ENCODE results near the gene KBTBD12. TPM values are rescaled to one million over a fixed set of nuclear protein-coding genes. Genes with fewer than 3 reads are reported as not detected.

Gene KBTBD12
- total RNA-seq, 1 donor from 2014 or later, result not detected

- Histone ChIP-seq H3K36me3 (no peaks in the 10 kb centered on the region), H3K4me2 (no peak overlapping the region), H2AFZ (replicated peaks) (no peak overlapping the region), H3K4me1 (no peaks in the 10 kb centered on the region), H3F3A (ENCODE audit: low read depth) (no peaks in the 10 kb centered on the region), H3K27ac (no peak overlapping the region), H3K79me2 (ENCODE audit: low read depth) (no peaks in the 10 kb centered on the region), H3K9me3 (ENCODE audit: low read depth) (no peaks in the 10 kb centered on the region), H3K27me3 (peaks cover 24% of the 10 kb centered on the region), H3K4me3 (no peak overlapping the region), H4K20me1 (ENCODE audit: low read depth) (no peaks in the 10 kb centered on the region), H3K9ac (no peak overlapping the region)
- no peaks in the 10 kb centered on the region for H3K4me1 Mint-ChIP-seq
- H3K27me3 Mint-ChIP-seq (ENCODE audit: insufficient read depth, low read depth), result peaks cover 2% of the 10 kb centered on the region
- H3K4me3 Mint-ChIP-seq, result no peak overlapping the region
- no peak for DNase-seq (ENCODE audit: low spot score)
- peaks cover 9% of the 10 kb centered on the region for H3K9me3 Mint-ChIP-seq
- H3K36me3 Mint-ChIP-seq, result no peaks in the 10 kb centered on the region
- H3K27ac Mint-ChIP-seq, result no peak overlapping the region
- no peak for TF ChIP-seq EZH2 (IDR thresholded peaks at IDR 0.05)
- TF ChIP-seq CTCF (IDR thresholded peaks at IDR 0.05), result no peak
- TF ChIP-seq EZH2phosphoT487 (IDR thresholded peaks at IDR 0.05), result no peak
These were observed 64.4 kb downstream of the KBTBD12 start for GRCh38 chr3:127979473-127979872.

GRCh38 chr3:127981097-127981496, 66.1 kb downstream of the KBTBD12 start:
- no peak for TF ChIP-seq CTCF (IDR thresholded peaks at IDR 0.05)
- TF ChIP-seq EZH2phosphoT487 (IDR thresholded peaks at IDR 0.05), result no peak
- H3K27me3 Mint-ChIP-seq (ENCODE audit: insufficient read depth, low read depth), result no peaks in the 10 kb centered on the region
- H3K27ac Mint-ChIP-seq, result no peak overlapping the region

GRCh38 chr3:127982155-127982554, 67.1 kb downstream of the KBTBD12 start:
- no peak overlapping the region for H3K27ac Mint-ChIP-seq
- no peaks in the 10 kb centered on the region for H3K27me3 Mint-ChIP-seq (ENCODE audit: insufficient read depth, low read depth)
- Histone ChIP-seq H3K4me2 (no peak overlapping the region), H3K36me3 (no peaks in the 10 kb centered on the region), H3K9ac (no peak overlapping the region), H3K4me1 (no peaks in the 10 kb centered on the region), H3K27me3 (no peaks in the 10 kb centered on the region), H4K20me1 (ENCODE audit: low read depth) (no peaks in the 10 kb centered on the region), H3K9me3 (ENCODE audit: low read depth) (no peaks in the 10 kb centered on the region), H2AFZ (replicated peaks) (no peak overlapping the region), H3K79me2 (ENCODE audit: low read depth) (no peaks in the 10 kb centered on the region), H3K27ac (no peak overlapping the region), H3F3A (ENCODE audit: low read depth) (no peaks in the 10 kb centered on the region), H3K4me3 (no peak overlapping the region)
- no peak for TF ChIP-seq EZH2 (IDR thresholded peaks at IDR 0.05)
- no peak for TF ChIP-seq CTCF (IDR thresholded peaks at IDR 0.05)
- TF ChIP-seq EZH2phosphoT487 (IDR thresholded peaks at IDR 0.05), result no peak
- no peaks in the 10 kb centered on the region for H3K4me1 Mint-ChIP-seq
- no peak for DNase-seq (ENCODE audit: low spot score)
- no peaks in the 10 kb centered on the region for H3K36me3 Mint-ChIP-seq
- H3K9me3 Mint-ChIP-seq, result peaks cover 9% of the 10 kb centered on the region
- H3K4me3 Mint-ChIP-seq, result no peak overlapping the region

More at GRCh38 chr3:127981097-127981496, 66.1 kb downstream of the KBTBD12 start:
- Histone ChIP-seq H3K36me3 (no peaks in the 10 kb centered on the region), H3K4me3 (no peak overlapping the region), H3K27me3 (peaks cover 9% of the 10 kb centered on the region), H3F3A (ENCODE audit: low read depth) (no peaks in the 10 kb centered on the region), H3K9ac (no peak overlapping the region), H3K4me1 (no peaks in the 10 kb centered on the region), H3K9me3 (ENCODE audit: low read depth) (no peaks in the 10 kb centered on the region), H4K20me1 (ENCODE audit: low read depth) (no peaks in the 10 kb centered on the region), H2AFZ (replicated peaks) (no peak overlapping the region), H3K4me2 (no peak overlapping the region), H3K79me2 (ENCODE audit: low read depth) (no peaks in the 10 kb centered on the region), H3K27ac (no peak overlapping the region)
- DNase-seq (ENCODE audit: low spot score), result no peak
- no peaks in the 10 kb centered on the region for H3K4me1 Mint-ChIP-seq
- peaks cover 9% of the 10 kb centered on the region for H3K9me3 Mint-ChIP-seq
- H3K36me3 Mint-ChIP-seq, result no peaks in the 10 kb centered on the region
- H3K4me3 Mint-ChIP-seq, result no peak overlapping the region
